Tibial nerve (tissue), 3 donors: ENCODE measurements around the gene FRMD4A.

ENCODE experiments used
- CTCF ChIP-seq, 5 experiments: fragments of 200-600 bp in 3 of 5; fragments of 450-650 bp in 2 of 5; sonication (generic) in 3 of 5; IDR thresholded peaks; one replicate each; pipeline ENCODE4 v1.5.1; 2016 to 2019; ENCODE audit warnings: antibody characterized with exemption in 5 of 5, mild to moderate bottlenecking in 3 of 5, moderate library complexity in 2 of 5
- POLR2A ChIP-seq, 2 donors: fragments of 450-650 bp; IDR thresholded peaks; one replicate each; pipeline ENCODE4 v1.6.1; 2017; ENCODE audit warnings: antibody characterized with exemption in 2 of 2, mild to moderate bottlenecking in 2 of 2, moderate library complexity in 2 of 2

- TF ChIP-seq CTCF (IDR thresholded peaks at IDR 0.05) (no peak), POLR2A (IDR thresholded peaks at IDR 0.05) (no peak)
Observed at GRCh38 chr10:14020037-14020664, 310.6 kb downstream of the FRMD4A start.
